ENCODE measurements around the gene KPNA1. TPM values are rescaled to one million over a fixed set of nuclear protein-coding genes. Genes with fewer than 3 reads are reported as not detected.

The KPNA1 gene
- total RNA-seq = 58.5 TPM

GRCh38 chr3:122514123-122515019 is at the start of gene KPNA1:
TSS of gene KPNA1 (minus strand) at chr3:122514939. CDS start at chr3:122496565, 18,374 bp downstream.

GRCh38 chr3:122564155-122564912 is 49.6 kb upstream of the KPNA1 start, which contains the start of the genes DTX3L and PARP9:
TSS of gene DTX3L (plus strand) at chr3:122564338. CDS start at chr3:122564427, 89 bp downstream.
TSS of gene PARP9 (minus strand) at chr3:122564300. CDS start at chr3:122559620, 4,680 bp downstream.

GRCh38 chr3:122415762-122416654 is 98.7 kb downstream of the KPNA1 start, which contains the start of gene WDR5B:
TSS of gene WDR5B (minus strand) at chr3:122416062. CDS start at chr3:122415528, 534 bp downstream.

DNA sequence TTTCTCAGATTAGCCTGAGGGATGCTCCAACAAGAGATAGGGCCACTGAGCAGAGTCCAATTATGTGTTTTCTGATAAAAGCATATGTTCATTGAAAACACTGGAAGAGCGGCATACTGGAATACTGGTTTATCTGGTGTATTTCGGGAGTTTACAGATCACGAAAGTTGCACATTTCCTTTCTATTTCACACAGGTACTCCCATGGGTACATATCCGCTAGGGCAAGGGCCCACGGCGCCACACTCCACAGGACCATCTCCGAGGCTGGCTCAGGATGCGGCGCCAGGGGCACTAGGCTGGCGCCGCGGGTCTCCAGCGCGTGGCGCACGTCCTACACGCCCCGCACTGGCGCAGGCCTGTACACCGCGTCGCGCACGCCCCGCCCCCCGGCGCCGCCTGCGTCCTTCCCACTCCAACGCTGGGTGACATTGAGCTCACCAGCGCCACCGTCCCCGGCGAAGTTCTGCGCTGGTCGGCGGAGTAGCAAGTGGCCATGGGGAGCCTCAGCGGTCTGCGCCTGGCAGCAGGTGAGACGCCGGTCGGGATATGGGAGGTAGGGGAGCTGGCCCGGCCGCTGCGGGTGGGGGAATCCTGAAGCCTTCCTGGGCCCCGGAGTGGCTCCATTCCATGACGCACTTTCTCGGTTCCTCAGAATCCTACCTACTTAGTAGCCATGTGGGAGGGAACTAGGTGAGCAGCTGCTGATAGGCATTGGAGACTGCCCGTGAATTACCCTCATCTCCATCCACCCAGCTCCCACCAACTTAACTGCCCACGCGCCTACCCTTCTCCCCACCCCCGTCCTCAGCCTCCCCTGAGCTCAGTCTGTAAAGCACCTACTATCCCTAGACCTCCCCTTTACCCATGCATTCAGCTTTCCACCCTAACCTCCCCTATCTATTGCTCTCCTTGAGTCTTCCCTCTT is 130.7 kb downstream of the KPNA1 start, which contains the start of gene FAM162A:
Gene FAM162A (plus strand): TSS at position 412 of the 927 bp plus-strand sequence. CDS start 84 bp downstream, at position 496.

GRCh38 chr3:122382888-122383666 is 131.7 kb downstream of the KPNA1 start, which contains the start of gene MIX23:
TSS of gene MIX23 (minus strand) at chr3:122383231. CDS start at chr3:122383224, 7 bp downstream.

Small RNAs within 50 kb of the gene (small RNA-seq; reads per million reads assigned to genes)
- gene AC083798.1 (ENCODE audit: low replicate concordance) (not detected), gene AC096861.1 (ENCODE audit: low replicate concordance) (not detected)

Other genes starting within 250 kb of the KPNA1 start
- not detected for gene CSTA, start 189.7 kb downstream of the KPNA1 start, total RNA-seq
- 18.8 TPM for gene MIX23, start 131.7 kb downstream of the KPNA1 start, total RNA-seq
- 6.9 TPM for gene FAM162A, start 130.8 kb downstream of the KPNA1 start, total RNA-seq
- gene WDR5B, start 98.9 kb downstream of the KPNA1 start, total RNA-seq = 8.8 TPM
- gene PARP9, start 49.4 kb upstream of the KPNA1 start, total RNA-seq = 4.1 TPM
- gene DTX3L, start 49.4 kb upstream of the KPNA1 start, total RNA-seq = 2.8 TPM
- under 0.01 TPM for gene PARP15, start 62.7 kb upstream of the KPNA1 start, total RNA-seq
- 8.8 TPM for gene PARP14, start 165.9 kb upstream of the KPNA1 start, total RNA-seq